H9 (cell line): Measurements from ENCODE around the gene CACNA1F. TPM values are rescaled to one million over a fixed set of nuclear protein-coding genes. Genes with fewer than 3 reads are reported as not detected.

Experiments used
- DNase-seq: peaks from one replicate; pipeline ENCODE4 v3.0.0-alpha.2; 2017
- H2AFZ ChIP-seq: one replicate; pipeline ENCODE4 v1.6.1; 2013; ENCODE audit warnings: mild to moderate bottlenecking, low read length, control low read depth, moderate library complexity
- H2AK5ac ChIP-seq: 2 replicates; pipeline ENCODE4 v1.6.1; 2013; ENCODE audit warnings: low read length, control low read depth, mixed read lengths; ENCODE audit not compliant: insufficient read length
- H2BK120ac ChIP-seq: one replicate; pipeline ENCODE4 v1.6.1; 2013; ENCODE audit warnings: low read depth, mild to moderate bottlenecking, low read length, control low read depth, inconsistent platforms; ENCODE audit not compliant: poor library complexity, severe bottlenecking
- H2BK12ac ChIP-seq: 2 replicates; pipeline ENCODE4 v1.6.1; 2013; ENCODE audit warnings: low read length, control low read depth, mixed read lengths, low read depth; ENCODE audit not compliant: insufficient read length
- H2BK15ac ChIP-seq: 2 replicates; pipeline ENCODE4 v1.6.1; 2013; ENCODE audit warnings: low read depth, low read length, control low read depth
- H2BK20ac ChIP-seq: one replicate; pipeline ENCODE4 v1.6.1; 2013; ENCODE audit warnings: low read depth, mild to moderate bottlenecking, low read length, control low read depth, inconsistent platforms; ENCODE audit not compliant: poor library complexity, severe bottlenecking
- H2BK5ac ChIP-seq: 2 replicates; pipeline ENCODE4 v1.6.1; 2013; ENCODE audit warnings: low read length, control low read depth, mixed read lengths; ENCODE audit not compliant: insufficient read length
- H3K14ac ChIP-seq: 2 replicates; pipeline ENCODE4 v1.6.1; 2013; ENCODE audit warnings: low read length, control low read depth; ENCODE audit not compliant: insufficient read depth
- H3K18ac ChIP-seq: 2 replicates; pipeline ENCODE4 v1.6.1; 2013; ENCODE audit warnings: low read depth, mild to moderate bottlenecking, mixed read lengths, low read length, control low read depth; ENCODE audit not compliant: insufficient read length
- H3K23ac ChIP-seq: 2 replicates; pipeline ENCODE4 v1.6.1; 2013; ENCODE audit warnings: low read length, control low read depth, mixed read lengths, low read depth; ENCODE audit not compliant: insufficient read length
- H3K23me2 ChIP-seq: 2 replicates; pipeline ENCODE4 v1.6.1; 2013; ENCODE audit warnings: low read depth, mild to moderate bottlenecking, mixed read lengths, low read length, control low read depth; ENCODE audit not compliant: insufficient read length, poor library complexity, severe bottlenecking
- H3K27ac ChIP-seq: 2 replicates; pipeline ENCODE4 v1.5.1; 2013; ENCODE audit warnings: low read length, control low read depth, mixed read lengths, low read depth; ENCODE audit not compliant: insufficient read length
- H3K27me3 ChIP-seq: 2 replicates; pipeline ENCODE4 v1.6.1; 2013; ENCODE audit warnings: low read length, control low read depth, inconsistent platforms; ENCODE audit not compliant: insufficient read depth
- H3K4ac ChIP-seq: 2 replicates; pipeline ENCODE4 v1.6.1; 2013; ENCODE audit warnings: low read depth, mild to moderate bottlenecking, control low read depth, inconsistent platforms, low read length, moderate library complexity
- H3K4me1 ChIP-seq: 2 replicates; pipeline ENCODE4 v1.6.1; 2013; ENCODE audit warnings: low read length, control low read depth, inconsistent platforms; ENCODE audit not compliant: insufficient read depth
- H3K4me2 ChIP-seq: 2 replicates; pipeline ENCODE4 v1.6.1; 2013; ENCODE audit warnings: low read length, control low read depth, mixed read lengths; ENCODE audit not compliant: insufficient read length, insufficient read depth
- H3K56ac ChIP-seq: 2 replicates; pipeline ENCODE4 v1.6.1; 2013; ENCODE audit warnings: low read depth, mild to moderate bottlenecking, mixed read lengths, low read length, control low read depth; ENCODE audit not compliant: insufficient read length
- H3K79me1 ChIP-seq: 2 replicates; pipeline ENCODE4 v1.6.1; 2013; ENCODE audit warnings: low read depth, mild to moderate bottlenecking, moderate library complexity, low read length, control low read depth, inconsistent platforms; ENCODE audit not compliant: insufficient read depth, poor library complexity, severe bottlenecking
- H3K79me2 ChIP-seq: 2 replicates; pipeline ENCODE4 v1.6.1; 2013; ENCODE audit warnings: low read length, control low read depth, inconsistent platforms; ENCODE audit not compliant: insufficient read depth
- H3K9ac ChIP-seq: 2 replicates; pipeline ENCODE4 v1.6.1; 2013; ENCODE audit warnings: low read length, control low read depth, mixed read lengths; ENCODE audit not compliant: insufficient read length; ENCODE audit errors: extremely low read depth
- H3K9me3 ChIP-seq: one replicate; pipeline ENCODE4 v1.6.1; 2013; ENCODE audit warnings: low read depth, low read length, inconsistent platforms; ENCODE audit not compliant: control insufficient read depth
- H3T11ph ChIP-seq: one replicate; pipeline ENCODE4 v1.6.1; 2013; ENCODE audit warnings: mild to moderate bottlenecking, low read length, control low read depth, inconsistent platforms
- H4K20me1 ChIP-seq: one replicate; pipeline ENCODE4 v1.6.1; 2013; ENCODE audit not compliant: control insufficient read depth, insufficient read length, insufficient read depth
- H4K5ac ChIP-seq: 2 replicates; pipeline ENCODE4 v1.6.1; 2013; ENCODE audit warnings: low read depth, mild to moderate bottlenecking, mixed read lengths, low read length, control low read depth; ENCODE audit not compliant: insufficient read length
- H4K8ac ChIP-seq: replicated peaks from 2 replicates; pipeline ENCODE4 v1.6.1; 2013; ENCODE audit warnings: low read length, control low read depth, mixed read lengths, low read depth; ENCODE audit not compliant: insufficient read length
- H4K91ac ChIP-seq: 2 replicates; pipeline ENCODE4 v1.6.1; 2013; ENCODE audit warnings: low read depth, mild to moderate bottlenecking, moderate library complexity, mixed read lengths, low read length, control low read depth; ENCODE audit not compliant: insufficient read length
- H3K27ac Mint-ChIP-seq, 3 experiments: 2 replicates in 2 of 3; 3 replicates in 1 of 3; pipeline ENCODE4 v1.8.0; 2020 to 2021; ENCODE audit warnings: mixed read lengths in 3 of 3, mild to moderate bottlenecking in 1 of 3, moderate library complexity in 1 of 3
- H3K27me3 Mint-ChIP-seq: 2 replicates; pipeline ENCODE4 v1.8.0; 2021; ENCODE audit warnings: low read depth, mild to moderate bottlenecking, moderate library complexity, mixed read lengths
- H3K36me3 Mint-ChIP-seq, 3 experiments: 2 replicates in 2 of 3; 3 replicates in 1 of 3; pipeline ENCODE4 v1.8.0; 2020 to 2021; ENCODE audit warnings: low read depth in 3 of 3, mixed read lengths in 3 of 3; ENCODE audit not compliant: insufficient read depth in 1 of 3
- H3K4me1 Mint-ChIP-seq, 2 experiments: 2 replicates each; pipeline ENCODE4 v1.8.0; 2020; ENCODE audit warnings: mixed read lengths in 2 of 2
- H3K4me3 Mint-ChIP-seq, 2 experiments: 2 replicates in 1 of 2; 3 replicates in 1 of 2; pipeline ENCODE4 v1.8.0; 2020 to 2021; ENCODE audit warnings: mild to moderate bottlenecking in 2 of 2, mixed read lengths in 2 of 2, moderate library complexity in 1 of 2
- H3K9me3 Mint-ChIP-seq, 2 experiments: 2 replicates in 1 of 2; 3 replicates in 1 of 2; pipeline ENCODE4 v1.8.0; 2020; ENCODE audit warnings: mild to moderate bottlenecking in 2 of 2, mixed read lengths in 2 of 2, moderate library complexity in 1 of 2
- WGBS: extraction: QIAGEN DNeasy Blood & Tissue Kit; methylation state at CpG from one replicate; pipeline ENCODE4 v1.1.7; 2013; ENCODE audit warnings: missing lambda C conversion rate, low lambda C conversion rate, mixed read lengths; ENCODE audit not compliant: insufficient read length; ENCODE audit errors: extremely low coverage; 5-methylcytosine and 5-hydroxymethylcytosine counted together
- total RNA-seq: library from RNA; stranded (reverse); gene quantifications from 2 replicates; pipeline ENCODE4 v1.2.1, GENCODE V29; 2021
- TF ChIP-seq, protein P1 (sequence below): fragments of 200-600 bp; sonication (generic); conservative IDR thresholded peaks from 3 replicates; pipeline ENCODE4 v1.8.0; 2021; ENCODE audit warnings: antibody characterized with exemption, mild to moderate bottlenecking

CACNA1F gene
- total RNA-seq, 1 experiment from 2014 or later: 1.4 TPM

DNA sequence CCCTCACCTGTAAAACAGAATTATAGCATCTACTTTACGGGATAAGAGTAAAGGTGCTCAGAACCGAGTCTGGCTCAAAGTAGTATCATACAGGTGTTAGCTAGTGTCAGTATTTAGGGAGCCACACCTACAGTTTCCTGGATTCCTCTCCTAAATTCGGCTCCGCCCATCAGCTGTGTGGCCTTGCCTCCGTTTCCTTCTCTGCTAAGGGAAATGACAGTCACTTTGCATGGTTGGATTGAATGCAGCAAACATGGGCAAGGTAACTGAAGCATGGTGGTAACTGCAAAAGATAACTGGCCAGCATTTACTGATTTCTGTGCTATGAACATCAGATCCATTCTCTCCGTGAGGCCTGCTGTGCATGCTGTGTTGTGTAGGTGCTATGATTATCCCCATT is 39.3 kb upstream of the CACNA1F start:
- Histone ChIP-seq H4K5ac (no peak overlapping the region), H4K20me1 (no peaks in the 10 kb centered on the region), H2BK15ac (no peak overlapping the region), H2AK5ac (no peak overlapping the region), H2BK5ac (no peak overlapping the region), H3K4me1 (no peaks in the 10 kb centered on the region), H2AFZ (no peak overlapping the region), H3T11ph (no peak overlapping the region), H3K4me2 (peak overlapping the region; percentile 16), H3K79me1 (no peaks in the 10 kb centered on the region), H3K79me2 (0 out of 2 replicates have a peak, but pooled peaks cover 4% of the 10 kb centered on the region), H3K27ac (no peak overlapping the region), H3K18ac (no peak overlapping the region), H3K27me3 (no peaks in the 10 kb centered on the region), H4K8ac (no peak overlapping the region), H3K56ac (no peak overlapping the region), H2BK20ac (no peak overlapping the region), H3K4ac (no peak overlapping the region), H4K91ac (no peak overlapping the region), H3K9ac (no peak overlapping the region), H3K23ac (no peak overlapping the region), H3K23me2 (peaks cover 5% of the 10 kb centered on the region), H3K14ac (no peak overlapping the region), H2BK120ac (no peak overlapping the region), H2BK12ac (no peak overlapping the region), H3K9me3 (peaks cover 46% of the 10 kb centered on the region)
- peaks cover 62 to 73% of the 10 kb centered on the region in 2 experiments for H3K9me3 Mint-ChIP-seq
- H3K4me1 Mint-ChIP-seq: peaks cover 18 to 26% of the 10 kb centered on the region in 2 experiments
- H3K27me3 Mint-ChIP-seq: peaks cover 2% of the 10 kb centered on the region; the same call in 1 of the 2 replicates
- no CpG with 5 or more reads among the region's 6 CpGs for WGBS
- TF ChIP-seq, protein P1, sequence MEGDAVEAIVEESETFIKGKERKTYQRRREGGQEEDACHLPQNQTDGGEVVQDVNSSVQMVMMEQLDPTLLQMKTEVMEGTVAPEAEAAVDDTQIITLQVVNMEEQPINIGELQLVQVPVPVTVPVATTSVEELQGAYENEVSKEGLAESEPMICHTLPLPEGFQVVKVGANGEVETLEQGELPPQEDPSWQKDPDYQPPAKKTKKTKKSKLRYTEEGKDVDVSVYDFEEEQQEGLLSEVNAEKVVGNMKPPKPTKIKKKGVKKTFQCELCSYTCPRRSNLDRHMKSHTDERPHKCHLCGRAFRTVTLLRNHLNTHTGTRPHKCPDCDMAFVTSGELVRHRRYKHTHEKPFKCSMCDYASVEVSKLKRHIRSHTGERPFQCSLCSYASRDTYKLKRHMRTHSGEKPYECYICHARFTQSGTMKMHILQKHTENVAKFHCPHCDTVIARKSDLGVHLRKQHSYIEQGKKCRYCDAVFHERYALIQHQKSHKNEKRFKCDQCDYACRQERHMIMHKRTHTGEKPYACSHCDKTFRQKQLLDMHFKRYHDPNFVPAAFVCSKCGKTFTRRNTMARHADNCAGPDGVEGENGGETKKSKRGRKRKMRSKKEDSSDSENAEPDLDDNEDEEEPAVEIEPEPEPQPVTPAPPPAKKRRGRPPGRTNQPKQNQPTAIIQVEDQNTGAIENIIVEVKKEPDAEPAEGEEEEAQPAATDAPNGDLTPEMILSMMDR: no peak
- H3K27ac Mint-ChIP-seq: no peak overlapping the region
- DNase-seq: no peak
- H3K4me3 Mint-ChIP-seq: no peak overlapping the region; a peak in 1 of 5 replicates
- peaks cover 10 to 29% (median 18%) of the 10 kb centered on the region in 3 experiments for H3K36me3 Mint-ChIP-seq
